ENCODE data around the gene RAB6A.

- no peak for TF ChIP-seq CTCF (IDR thresholded peaks at IDR 0.05; ENCODE audit: low read length)
- no peak for TF ChIP-seq EZH2phosphoT487 (IDR thresholded peaks at IDR 0.05; ENCODE audit: low read length)
- TF ChIP-seq EZH2 (optimal IDR thresholded peaks at IDR 0.05; ENCODE audit: low read depth, low read length): no peak
Observed at GRCh38 chr11:73667891-73668290, 93.0 kb downstream of the RAB6A start.

Measured in MM.1S (cell line).